Measurements from ENCODE around the gene C10orf67.
"Not testable (repeated sequence)": the region's sequence is repeated elsewhere in the genome, so short reads cannot be mapped to it uniquely, and the experiment has no call there.

C10orf67 gene

GRCh38 chr10:23344241-23344841 lies at the start of gene C10orf67:
Gene C10orf67 (minus strand): TSS chr10:23344797. CDS start chr10:23344774, 23 bp downstream.
- no peak for DNase-seq (ENCODE audit: low read depth in 1 of 2, low spot score in 1 of 2)

GRCh38 chr10:23391821-23392220 lies 47.2 kb upstream of the C10orf67 start:
- no peak for DNase-seq (ENCODE audit: low read depth in 1 of 2, low spot score in 1 of 2)

GRCh38 chr10:23390809-23391208 lies 46.2 kb upstream of the C10orf67 start:
- no peak for DNase-seq (ENCODE audit: low read depth in 1 of 2, low spot score in 1 of 2)

- DNase-seq (ENCODE audit: low read depth in 1 of 2, low spot score in 1 of 2): not testable (repeated sequence)
Measured at GRCh38 chr10:23390408-23390807, 45.8 kb upstream of the C10orf67 start.

GRCh38 chr10:23387516-23387915 lies 42.9 kb upstream of the C10orf67 start:
- not testable (repeated sequence) for DNase-seq (ENCODE audit: low read depth in 1 of 2, low spot score in 1 of 2)

GRCh38 chr10:23386052-23386451 lies 41.5 kb upstream of the C10orf67 start:
- no peak for DNase-seq (ENCODE audit: low read depth in 1 of 2, low spot score in 1 of 2)

GRCh38 chr10:23384364-23384763 lies 39.8 kb upstream of the C10orf67 start:
- no peak for DNase-seq (ENCODE audit: low read depth in 1 of 2, low spot score in 1 of 2)

- DNase-seq (ENCODE audit: low read depth in 1 of 2, low spot score in 1 of 2): no peak
Measured at GRCh38 chr10:23383637-23384036, 39.0 kb upstream of the C10orf67 start.

- no peak for DNase-seq (ENCODE audit: low read depth in 1 of 2, low spot score in 1 of 2)
Measured at GRCh38 chr10:23381298-23382040, 36.9 kb upstream of the C10orf67 start.

- DNase-seq (ENCODE audit: low read depth in 1 of 2, low spot score in 1 of 2): no peak
Measured at GRCh38 chr10:23379686-23380085, 35.1 kb upstream of the C10orf67 start.

- no peak for DNase-seq (ENCODE audit: low read depth in 1 of 2, low spot score in 1 of 2)
Measured at GRCh38 chr10:23376229-23376655, 31.6 kb upstream of the C10orf67 start.

GRCh38 chr10:23375366-23375765 lies 30.8 kb upstream of the C10orf67 start:
- no peak for DNase-seq (ENCODE audit: low read depth in 1 of 2, low spot score in 1 of 2)

GRCh38 chr10:23373156-23373555 lies 28.6 kb upstream of the C10orf67 start:
- DNase-seq (ENCODE audit: low read depth in 1 of 2, low spot score in 1 of 2): no peak

GRCh38 chr10:23371073-23371472 lies 26.5 kb upstream of the C10orf67 start:
- no peak for DNase-seq (ENCODE audit: low read depth in 1 of 2, low spot score in 1 of 2)

GRCh38 chr10:23370106-23370505 lies 25.5 kb upstream of the C10orf67 start:
- no peak for DNase-seq (ENCODE audit: low read depth in 1 of 2, low spot score in 1 of 2)

- DNase-seq (ENCODE audit: low read depth in 1 of 2, low spot score in 1 of 2): no peak
Measured at GRCh38 chr10:23368816-23369640, 24.4 kb upstream of the C10orf67 start.

- DNase-seq (ENCODE audit: low read depth in 1 of 2, low spot score in 1 of 2): no peak
Measured at GRCh38 chr10:23367896-23368595, 23.4 kb upstream of the C10orf67 start.

GRCh38 chr10:23365417-23366030 lies 20.9 kb upstream of the C10orf67 start:
- DNase-seq (ENCODE audit: low read depth in 1 of 2, low spot score in 1 of 2): peak in 1 of 2 donors; percentile 60

GRCh38 chr10:23364378-23364777 lies 19.8 kb upstream of the C10orf67 start:
- DNase-seq (ENCODE audit: low read depth in 1 of 2, low spot score in 1 of 2): no peak

GRCh38 chr10:23363793-23364135 lies 19.2 kb upstream of the C10orf67 start:
- no peak for DNase-seq (ENCODE audit: low read depth in 1 of 2, low spot score in 1 of 2)
